A549 (cell line): Measurements from ENCODE around the gene GCM1. TPM values are rescaled to one million over a fixed set of nuclear protein-coding genes. Genes with fewer than 3 reads are reported as not detected.
A peak's percentile ranks its signal among the peaks of the same experiment; 100 is the strongest.

Experiments used
- ATAC-seq, 2 experiments: fragments of 200-7000 bp in 1 of 2; fragments of >200 bp in 1 of 2; cut with Nextera tagmentation in 1 of 2; cut with Tn5 transposase in 1 of 2; 3 replicates each; pipeline versions ENCODE4 v1.8.0 to v1.9.1; 2018 to 2020; ENCODE audit warnings: mild to moderate bottlenecking in 1 of 2, moderate library complexity in 1 of 2
- CTCF ChIA-PET: fragments of 300-600 bp; sonication (Branson Sonifier 250); formaldehyde crosslinking; extraction: SDS; loops from one replicate; lab custom pipeline; 2021; ENCODE audit warnings: antibody characterized with exemption, inconsistent platforms; lab: Yijun Ruan, JAX
- POLR2A ChIA-PET: fragments of 350-600 bp; formaldehyde crosslinking; extraction: SDS; loops from one replicate; lab custom pipeline; 2021; ENCODE audit warnings: antibody characterized with exemption, inconsistent platforms; lab: Yijun Ruan, JAX
- DNase-seq, 2 experiments: peaks; one replicate each; pipeline versions ENCODE4 v3.0.0 to v3.0.0-alpha.2; 2011 to 2016; ENCODE audit warnings: low read depth in 1 of 2, low spot score in 1 of 2
- FAIRE-seq: peaks from 2 replicates; lab custom pipeline; 2011; peaks lifted over from hg19 to GRCh38; lab: Jason Lieb, UNC
- H3K27ac ChIP-seq, 2 experiments: fragments of >200 bp; sonication (Bioruptor Twin); formaldehyde crosslinking; 3 replicates each; pipeline ENCODE4 v1.5.1; 2016 to 2017
- H3K4me1 ChIP-seq: fragments of >200 bp; sonication (Bioruptor Twin); formaldehyde crosslinking; 3 replicates; pipeline ENCODE4 v1.6.1; 2016
- H3K4me2 ChIP-seq: fragments of >200 bp; sonication (Bioruptor Twin); formaldehyde crosslinking; 3 replicates; pipeline ENCODE4 v1.6.1; 2016
- H3K4me3 ChIP-seq: fragments of >200 bp; sonication (Bioruptor Twin); formaldehyde crosslinking; 3 replicates; pipeline ENCODE4 v1.5.1; 2016
- H3K9me3 ChIP-seq: fragments of >200 bp; sonication (Bioruptor Twin); formaldehyde crosslinking; 3 replicates; pipeline ENCODE4 v1.6.1; 2016
- BCL3 ChIP-seq: fragments of >200 bp; sonication (Bioruptor Twin); formaldehyde crosslinking; IDR thresholded peaks from 3 replicates; pipeline ENCODE4 v1.6.1; 2016
- CBX2 ChIP-seq: fragments of 200-600 bp; sonication (generic); IDR thresholded peaks from 2 replicates; pipeline ENCODE4 v1.6.1; 2016; ENCODE audit warnings: low read depth, mild to moderate bottlenecking, borderline replicate concordance
- CBX8 ChIP-seq: fragments of 200-600 bp; sonication (generic); IDR thresholded peaks from 2 replicates; pipeline ENCODE4 v1.6.1; 2016
- CEBPB ChIP-seq, 2 experiments: fragments of >200 bp in 1 of 2; sonication (Bioruptor Twin) in 1 of 2; formaldehyde crosslinking in 1 of 2; IDR thresholded peaks; 2 replicates each; pipeline ENCODE4 v1.6.1; 2012 to 2016
- CHD4 ChIP-seq: fragments of 200-600 bp; sonication (generic); IDR thresholded peaks from 2 replicates; pipeline ENCODE4 v1.6.1; 2016; ENCODE audit warnings: antibody characterized with exemption, mild to moderate bottlenecking, borderline replicate concordance
- EHMT2 ChIP-seq: fragments of 200-600 bp; sonication (generic); IDR thresholded peaks from 2 replicates; pipeline ENCODE4 v1.6.1; 2016; ENCODE audit warnings: antibody characterized with exemption, low read depth, mild to moderate bottlenecking, moderate library complexity
- FOSL2 ChIP-seq, 2 experiments: fragments of 450-650 bp in 1 of 2; fragments of >200 bp in 1 of 2; sonication (Bioruptor Twin) in 1 of 2; formaldehyde crosslinking; IDR thresholded peaks; 2 replicates each; pipeline versions ENCODE4 v1.5.0 to v1.6.1; 2016 to 2020; ENCODE audit warnings: mild to moderate bottlenecking in 1 of 2, moderate library complexity in 1 of 2
- HOXA7 ChIP-seq: fragments of 250-450 bp; sonication (Bioruptor Pico); IDR thresholded peaks from 2 replicates; pipeline ENCODE4 v1.5.0; 2020; ENCODE audit warnings: mild to moderate bottlenecking, moderate library complexity
- MAFK ChIP-seq: fragments of 450-650 bp; IDR thresholded peaks from 2 replicates; pipeline ENCODE4 v1.6.1; 2014; ENCODE audit not compliant: partially characterized antibody
- MAZ ChIP-seq: fragments of 150-350 bp; IDR thresholded peaks from 2 replicates; pipeline ENCODE4 v1.6.1; 2014; ENCODE audit warnings: antibody characterized with exemption, low read depth, low read length, borderline replicate concordance
- MYC ChIP-seq: IDR thresholded peaks from 2 replicates; pipeline ENCODE4 v1.6.1; 2012; ENCODE audit warnings: mild to moderate bottlenecking, inconsistent platforms, low read length, improper control_type of control experiment, borderline replicate concordance
- NFE2L2 ChIP-seq: fragments of 150-350 bp; conservative IDR thresholded peaks from 2 replicates; pipeline ENCODE4 v1.6.1; 2014; ENCODE audit warnings: low read length
- PHF8 ChIP-seq: fragments of 200-600 bp; sonication (generic); IDR thresholded peaks from 2 replicates; pipeline ENCODE4 v1.6.1; 2016; ENCODE audit warnings: low read depth, mild to moderate bottlenecking, antibody characterized with exemption, moderate library complexity, borderline replicate concordance
- POLR2A ChIP-seq: IDR thresholded peaks from 2 replicates; pipeline ENCODE4 v1.6.1; 2012; ENCODE audit warnings: mild to moderate bottlenecking, low read length
- POLR2AphosphoS2 ChIP-seq: conservative IDR thresholded peaks from 2 replicates; pipeline ENCODE4 v1.6.1; 2012; ENCODE audit warnings: low read length, improper control_type of control experiment, inconsistent platforms
- RAD21 ChIP-seq, 2 experiments: fragments of >200 bp in 1 of 2; sonication (Bioruptor Twin) in 1 of 2; formaldehyde crosslinking in 1 of 2; IDR thresholded peaks in 1 of 2; conservative IDR thresholded peaks in 1 of 2; 2 replicates in 1 of 2; 3 replicates in 1 of 2; pipeline ENCODE4 v1.6.1; 2012 to 2018; ENCODE audit warnings: inconsistent platforms in 1 of 2
- RARB ChIP-seq: fragments of 250-450 bp; sonication (Bioruptor Pico); IDR thresholded peaks from 2 replicates; pipeline ENCODE4 v1.8.0; 2021; ENCODE audit warnings: mild to moderate bottlenecking, moderate library complexity
- SMC3 ChIP-seq: fragments of >200 bp; sonication (Bioruptor Twin); formaldehyde crosslinking; IDR thresholded peaks from 3 replicates; pipeline ENCODE4 v1.6.1; 2018; ENCODE audit warnings: inconsistent platforms
- ZC3H11A ChIP-seq: fragments of 450-650 bp; IDR thresholded peaks from 2 replicates; pipeline ENCODE4 v1.6.1; 2014; ENCODE audit warnings: antibody characterized with exemption, mild to moderate bottlenecking
- ZNF302 ChIP-seq: fragments of 250-450 bp; sonication (Bioruptor Pico); IDR thresholded peaks from 2 replicates; pipeline ENCODE4 v1.9.0; 2021; ENCODE audit warnings: inconsistent platforms, mild to moderate bottlenecking, moderate library complexity
- ZSCAN20 ChIP-seq: fragments of 250-450 bp; sonication (Bioruptor Pico); IDR thresholded peaks from 2 replicates; pipeline ENCODE4 v1.8.0; 2022; ENCODE audit warnings: mild to moderate bottlenecking, moderate library complexity
- WGBS: methylation state at CpG from one replicate; pipeline ENCODE4 v1.1.6; 2017; ENCODE audit errors: missing lambda C conversion rate; 5-methylcytosine and 5-hydroxymethylcytosine counted together
- polyA plus RNA-seq, 4 experiments: library from polyadenylated mRNA; depleted of rRNA in 3 of 4; stranded (reverse); fragments of >200 nt; fragmentation: RNase III in 1 of 4; extraction: RNeasy Plus Mini Kit Qiagen cat#74134 plus additional on column Dnase treatment in 1 of 4; gene quantifications; 2 replicates in 3 of 4; 3 replicates in 1 of 4; pipeline ENCODE4 v1.2.3, GENCODE V29; 2011 to 2017
- TF ChIP-seq, protein P1 (sequence below): fragments of 150-350 bp; IDR thresholded peaks from 2 replicates; pipeline ENCODE4 v1.6.1; 2014; ENCODE audit warnings: low read depth, mild to moderate bottlenecking, low read length
- TF ChIP-seq, protein P2 (sequence below): fragments of 250-450 bp; sonication (Bioruptor Pico); IDR thresholded peaks from 2 replicates; pipeline ENCODE4 v1.5.0; 2020; ENCODE audit warnings: low read depth, mild to moderate bottlenecking, moderate library complexity
- TF ChIP-seq, protein P3 (sequence below): fragments of 250-450 bp; sonication (Bioruptor Pico); IDR thresholded peaks from 2 replicates; pipeline ENCODE4 v1.5.0; 2021; ENCODE audit warnings: mild to moderate bottlenecking, moderate library complexity, borderline replicate concordance
- TF ChIP-seq, protein P4 (sequence below): fragments of >200 bp; sonication (Bioruptor Twin); formaldehyde crosslinking; IDR thresholded peaks from 2 replicates; pipeline ENCODE4 v1.6.1; 2016
- TF ChIP-seq, protein P5 (sequence below): IDR thresholded peaks from 2 replicates; pipeline ENCODE4 v1.6.1; 2012

GCM1 gene
- polyA plus RNA-seq, 2 of the 4 experiments (the other 2 are of a cell fraction), result 0.03 to 0.08 TPM

DNA sequence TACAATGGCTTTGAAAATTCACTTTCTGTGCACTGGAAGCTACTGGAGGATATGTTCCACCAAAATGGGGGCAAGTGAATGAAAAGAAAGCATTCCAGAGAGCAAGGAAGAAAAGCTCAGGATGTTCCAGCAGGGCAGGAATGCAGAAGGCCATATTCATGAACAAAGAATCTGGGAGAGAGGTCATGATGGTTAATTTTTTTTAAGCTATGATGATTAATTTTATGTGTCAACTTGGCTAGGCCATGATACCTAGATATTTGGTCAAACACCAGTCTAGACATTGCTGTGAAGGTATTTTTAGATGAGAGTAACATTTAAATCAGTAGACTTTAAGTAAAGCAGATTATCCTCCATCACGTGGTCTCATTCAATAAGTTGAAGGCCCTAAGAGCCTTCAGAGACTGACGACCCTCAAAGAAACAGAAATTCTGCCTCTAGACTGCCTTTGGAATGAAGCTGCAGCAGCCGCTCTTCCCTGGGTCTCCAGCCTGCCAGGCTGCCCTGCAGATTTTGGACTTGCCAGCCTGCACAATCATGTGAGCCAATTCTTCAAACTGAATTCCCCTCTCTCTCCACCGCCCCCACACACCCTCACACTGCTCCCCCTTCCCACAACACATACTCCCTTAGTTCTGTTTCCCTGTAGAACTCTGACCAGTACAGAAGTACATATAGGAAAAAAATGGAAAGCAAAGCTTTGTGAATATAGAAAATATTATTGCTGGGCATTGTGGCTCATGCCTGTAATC lies 20.1 kb upstream of the GCM1 start:
- peaks cover 3% of the 10 kb centered on the region; the same call in 1 of the 3 replicates for H3K9me3 ChIP-seq
- POLR2A ChIA-PET, result no interaction called here
- H3K4me1 ChIP-seq, result peaks cover 7% of the 10 kb centered on the region; the same call in 1 of the 3 replicates
- CTCF ChIA-PET, result interaction anchor here (0.6 to 7.2 kb wide), 6 partner anchors 242 to 550 kb away, joined by 3 to 92 read pairs (median 6); no protein-coding TSS in a partner anchor
- no peak for DNase-seq
- H3K4me3 ChIP-seq, result no peak overlapping the region
- ATAC-seq, result peak in 1 of 2 experiments; percentile 60; a peak in 4 of 6 replicates
- H3K27ac ChIP-seq, result peak overlapping the region; percentile 19 to 54; a peak in 3 of 6 replicates
- 72% methylated on average over 4 of the region's 4 CpGs for WGBS
- H3K4me2 ChIP-seq, result peak overlapping the region; percentile 29; the same call in 1 of the 3 replicates
- FAIRE-seq, result no peak
- TF ChIP-seq FOSL2 (IDR thresholded peaks at IDR 0.05), result no peak
- 0 out of 2 replicates have a peak, but pooled peaks have one; percentile 15 for TF ChIP-seq FOSL2 (CRISPR knock-in tag; IDR thresholded peaks at IDR 0.05)
- TF ChIP-seq HOXA7 (CRISPR knock-in tag), result no peak
- no peak for TF ChIP-seq EHMT2
- TF ChIP-seq, all 56 proteins: peak for 1

DNA sequence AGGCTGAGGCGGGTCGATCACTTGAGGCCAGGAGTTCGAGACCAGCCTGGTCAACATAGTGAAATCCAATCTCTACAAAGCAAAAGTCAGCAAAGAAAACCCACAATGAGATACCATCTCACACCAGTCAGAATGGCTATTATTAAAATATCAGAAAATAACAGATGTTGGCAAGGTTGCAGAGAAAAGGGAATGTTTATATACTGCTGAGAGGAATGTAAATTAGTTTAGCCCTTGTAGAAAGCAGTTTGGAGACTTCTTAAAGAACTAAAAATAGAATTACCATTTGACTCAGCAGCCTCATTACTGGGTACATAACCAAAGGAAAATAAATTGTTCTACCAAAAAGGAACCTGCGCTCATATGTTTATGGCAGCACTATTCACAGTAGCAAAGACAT lies 16.7 kb upstream of the GCM1 start:
- Histone ChIP-seq H3K9me3 (peaks cover 3% of the 10 kb centered on the region; the same call in 1 of the 3 replicates), H3K4me1 (peaks cover 7% of the 10 kb centered on the region; the same call in 1 of the 3 replicates), H3K4me3 (no peak overlapping the region), H3K4me2 (no peak overlapping the region), H3K27ac (no peak overlapping the region)
- FAIRE-seq (no peak), ATAC-seq (no peak), DNase-seq (no peak)
- CTCF ChIA-PET, result interaction anchor here (0.7 kb wide), 1 partner anchor 77 kb away, joined by 3 read pairs; no protein-coding TSS in a partner anchor
- WGBS, result 90% methylated on average over 4 of the region's 4 CpGs
- TF ChIP-seq NFE2L2, result no peak
- no peak for TF ChIP-seq ZSCAN20
- TF ChIP-seq PHF8, result no peak
- TF ChIP-seq, protein P1, sequence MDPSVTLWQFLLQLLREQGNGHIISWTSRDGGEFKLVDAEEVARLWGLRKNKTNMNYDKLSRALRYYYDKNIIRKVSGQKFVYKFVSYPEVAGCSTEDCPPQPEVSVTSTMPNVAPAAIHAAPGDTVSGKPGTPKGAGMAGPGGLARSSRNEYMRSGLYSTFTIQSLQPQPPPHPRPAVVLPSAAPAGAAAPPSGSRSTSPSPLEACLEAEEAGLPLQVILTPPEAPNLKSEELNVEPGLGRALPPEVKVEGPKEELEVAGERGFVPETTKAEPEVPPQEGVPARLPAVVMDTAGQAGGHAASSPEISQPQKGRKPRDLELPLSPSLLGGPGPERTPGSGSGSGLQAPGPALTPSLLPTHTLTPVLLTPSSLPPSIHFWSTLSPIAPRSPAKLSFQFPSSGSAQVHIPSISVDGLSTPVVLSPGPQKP, result no peak
- TF ChIP-seq MAFK, result no peak
- TF ChIP-seq RARB, result no peak
- POLR2A ChIA-PET, result no interaction called here

DNA sequence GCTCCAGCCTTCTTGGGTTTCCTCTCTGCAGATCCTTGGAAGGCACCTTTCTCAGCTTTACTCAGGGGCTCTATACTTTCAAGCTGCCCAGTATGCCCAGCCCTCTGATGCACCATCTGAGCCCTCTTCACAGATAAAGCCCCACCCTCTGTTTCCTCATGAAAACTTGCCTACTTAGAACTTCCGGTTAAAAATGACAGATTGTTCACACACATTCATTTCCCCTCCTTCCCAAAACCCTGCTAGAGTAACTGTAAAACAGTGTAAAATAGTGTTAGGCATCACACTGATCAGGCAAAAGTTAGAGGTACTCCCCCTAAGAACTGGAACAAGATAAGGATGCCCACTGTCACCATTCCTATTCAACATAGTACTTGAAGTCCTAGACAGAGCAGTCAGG lies 14.0 kb upstream of the GCM1 start:
- no peak overlapping the region for H3K27ac ChIP-seq
- H3K4me2 ChIP-seq, result no peak overlapping the region
- 71% methylated on average over 1 of the region's 1 CpG for WGBS
- FAIRE-seq, result no peak
- ChIA-PET CTCF (no interaction called here), POLR2A (no interaction called here)
- no peak for ATAC-seq
- peaks cover 3% of the 10 kb centered on the region; the same call in 1 of the 3 replicates for H3K9me3 ChIP-seq
- no peaks in the 10 kb centered on the region for H3K4me1 ChIP-seq
- no peak for DNase-seq
- no peak overlapping the region for H3K4me3 ChIP-seq
- no peak for TF ChIP-seq ZC3H11A
- no peak for TF ChIP-seq SMC3
- TF ChIP-seq, protein P2, sequence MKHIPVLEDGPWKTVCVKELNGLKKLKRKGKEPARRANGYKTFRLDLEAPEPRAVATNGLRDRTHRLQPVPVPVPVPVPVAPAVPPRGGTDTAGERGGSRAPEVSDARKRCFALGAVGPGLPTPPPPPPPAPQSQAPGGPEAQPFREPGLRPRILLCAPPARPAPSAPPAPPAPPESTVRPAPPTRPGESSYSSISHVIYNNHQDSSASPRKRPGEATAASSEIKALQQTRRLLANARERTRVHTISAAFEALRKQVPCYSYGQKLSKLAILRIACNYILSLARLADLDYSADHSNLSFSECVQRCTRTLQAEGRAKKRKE (CRISPR knock-in tag), result no peak
- TF ChIP-seq CBX2, result no peak
- no peak for TF ChIP-seq ZNF302
- no peak for TF ChIP-seq CEBPB (IDR thresholded peaks at IDR 0.05)
- TF ChIP-seq CHD4, result no peak
- no peak for TF ChIP-seq EHMT2
- TF ChIP-seq, protein P3, sequence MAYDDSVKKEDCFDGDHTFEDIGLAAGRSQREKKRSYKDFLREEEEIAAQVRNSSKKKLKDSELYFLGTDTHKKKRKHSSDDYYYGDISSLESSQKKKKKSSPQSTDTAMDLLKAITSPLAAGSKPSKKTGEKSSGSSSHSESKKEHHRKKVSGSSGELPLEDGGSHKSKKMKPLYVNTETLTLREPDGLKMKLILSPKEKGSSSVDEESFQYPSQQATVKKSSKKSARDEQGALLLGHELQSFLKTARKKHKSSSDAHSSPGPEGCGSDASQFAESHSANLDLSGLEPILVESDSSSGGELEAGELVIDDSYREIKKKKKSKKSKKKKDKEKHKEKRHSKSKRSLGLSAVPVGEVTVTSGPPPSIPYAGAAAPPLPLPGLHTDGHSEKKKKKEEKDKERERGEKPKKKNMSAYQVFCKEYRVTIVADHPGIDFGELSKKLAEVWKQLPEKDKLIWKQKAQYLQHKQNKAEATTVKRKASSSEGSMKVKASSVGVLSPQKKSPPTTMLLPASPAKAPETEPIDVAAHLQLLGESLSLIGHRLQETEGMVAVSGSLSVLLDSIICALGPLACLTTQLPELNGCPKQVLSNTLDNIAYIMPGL, result no peak
- TF ChIP-seq, protein P4, sequence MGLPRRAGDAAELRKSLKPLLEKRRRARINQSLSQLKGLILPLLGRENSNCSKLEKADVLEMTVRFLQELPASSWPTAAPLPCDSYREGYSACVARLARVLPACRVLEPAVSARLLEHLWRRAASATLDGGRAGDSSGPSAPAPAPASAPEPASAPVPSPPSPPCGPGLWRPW, result no peak
- TF ChIP-seq BCL3, result no peak
- TF ChIP-seq ZSCAN20, result no peak
- TF ChIP-seq POLR2A, result no peak
- no peak for TF ChIP-seq MYC
- TF ChIP-seq RAD21 (conservative IDR thresholded peaks at IDR 0.05 in 1 of 2, IDR thresholded peaks at IDR 0.05 in 1 of 2), result no peak
- no peak for TF ChIP-seq MAZ
- TF ChIP-seq POLR2AphosphoS2, result no peak
- TF ChIP-seq CBX8, result no peak
- TF ChIP-seq, protein P5, sequence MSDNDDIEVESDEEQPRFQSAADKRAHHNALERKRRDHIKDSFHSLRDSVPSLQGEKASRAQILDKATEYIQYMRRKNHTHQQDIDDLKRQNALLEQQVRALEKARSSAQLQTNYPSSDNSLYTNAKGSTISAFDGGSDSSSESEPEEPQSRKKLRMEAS, result no peak
